Amygdala (tissue), 56 donors: ENCODE results near the gene SGPL1.
"Not testable (repeated sequence)": the region's sequence is repeated elsewhere in the genome, so short reads cannot be mapped to it uniquely, and the experiment has no call there.

Source experiments
- DNase-seq, 56 donors: peaks; one replicate each; lab custom pipeline; 2025; lab: John Stamatoyannopoulos, UW

Gene SGPL1

GRCh38 chr10:70915806-70916205, 100.1 kb downstream of the SGPL1 start:
- no peak for DNase-seq

DNA sequence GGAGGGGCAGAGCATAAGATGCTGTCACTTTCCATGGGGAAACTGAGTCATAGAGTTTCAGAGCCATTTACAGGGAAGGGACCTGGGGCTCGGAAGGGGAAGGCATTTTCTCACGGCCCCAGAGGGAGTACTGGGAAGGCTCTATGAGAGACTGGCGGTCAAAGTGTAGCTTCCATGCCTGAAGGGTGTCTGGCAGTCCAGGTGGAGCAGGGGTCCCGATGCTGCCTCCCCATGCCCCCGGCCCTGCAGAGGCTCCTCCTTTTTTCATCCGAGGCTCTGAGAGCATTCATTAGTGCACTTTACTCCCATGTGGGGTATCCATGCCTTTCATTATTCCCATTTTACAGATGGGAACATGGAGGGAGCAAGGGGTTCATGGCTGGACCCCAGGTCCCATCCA, 100.5 kb downstream of the SGPL1 start:
- DNase-seq, result no peak

DNA sequence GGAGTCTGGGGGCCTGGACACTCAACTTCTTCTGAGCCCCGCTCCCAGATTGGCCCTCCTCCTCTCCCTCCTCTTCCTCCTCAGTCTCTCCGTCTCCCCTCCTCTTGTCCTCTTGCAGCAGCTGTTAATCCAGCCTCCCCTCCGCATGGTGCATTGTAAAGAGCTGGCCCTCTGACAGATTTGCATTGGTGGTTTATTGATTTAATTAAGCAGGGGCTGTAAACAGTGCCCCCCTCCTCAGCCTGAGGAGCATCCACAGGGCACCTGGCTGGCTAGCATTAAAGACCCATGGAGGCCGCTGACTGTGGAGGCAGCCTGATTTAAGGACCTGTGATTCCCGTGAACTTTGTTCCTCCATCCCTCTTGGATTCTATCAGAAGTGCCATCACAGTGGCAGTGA, 101.5 kb downstream of the SGPL1 start:
- DNase-seq, result no peak

- DNase-seq, result no peak
Measured at GRCh38 chr10:70917635-70918034, 101.9 kb downstream of the SGPL1 start.

DNA sequence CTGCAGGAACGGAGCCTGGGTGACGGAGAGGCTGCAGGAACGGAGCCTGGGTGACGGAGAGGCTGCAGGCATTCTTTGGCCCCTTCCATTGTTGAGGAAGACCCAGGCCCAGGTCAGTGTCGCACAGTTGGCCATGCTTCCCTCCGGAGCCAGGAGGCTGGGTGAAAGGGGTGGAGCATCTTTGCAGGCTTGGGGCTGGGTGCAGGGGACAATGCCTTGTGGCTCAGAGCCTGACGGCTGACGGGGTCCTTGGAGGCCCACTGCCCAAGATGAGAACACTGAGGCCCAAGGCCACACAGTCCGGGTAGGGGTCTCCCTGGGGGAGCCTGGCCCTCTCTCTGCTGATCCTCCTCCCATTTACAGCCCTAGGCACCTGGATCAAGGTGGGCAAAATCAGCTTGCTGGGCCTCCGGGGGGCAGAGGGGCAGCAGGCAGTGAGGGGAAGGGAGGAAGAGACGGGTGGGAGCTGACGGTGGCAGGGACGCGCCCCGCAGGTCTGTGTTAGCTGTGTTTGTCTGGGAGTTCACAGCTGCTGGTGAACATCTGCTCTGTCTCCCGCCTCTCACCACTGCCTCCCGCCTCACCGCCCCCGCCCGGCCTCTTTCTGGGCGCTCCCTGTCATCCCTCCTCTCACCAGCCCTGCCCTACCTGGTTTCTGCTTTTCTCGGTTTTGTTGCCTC, 103.2 kb downstream of the SGPL1 start:
- DNase-seq, result peak in 4 of 56 donors; percentile 7 to 24 (median 9)

- not testable (repeated sequence) for DNase-seq
Measured at GRCh38 chr10:70919906-70920305, 104.2 kb downstream of the SGPL1 start.

GRCh38 chr10:70920519-70920918, 104.8 kb downstream of the SGPL1 start:
- DNase-seq, result no peak

DNA sequence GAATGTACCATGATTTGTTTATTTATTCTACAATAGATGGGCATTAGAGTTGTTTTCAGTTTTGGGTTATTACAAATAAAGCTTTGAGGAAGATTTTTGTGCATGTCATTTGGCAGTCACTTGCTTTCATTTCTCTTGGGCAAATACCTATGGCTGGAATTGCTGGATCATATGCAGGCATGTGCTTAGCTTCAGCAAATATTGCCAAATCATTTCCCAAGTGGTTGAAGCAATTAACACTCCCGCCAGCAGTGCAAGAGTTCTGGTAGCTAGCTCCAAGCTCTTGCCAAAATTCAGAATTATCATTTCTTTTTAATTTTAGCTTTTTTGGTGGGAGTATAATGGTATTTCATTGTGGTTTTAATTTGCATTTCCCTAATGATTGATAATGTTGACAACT, 105.5 kb downstream of the SGPL1 start:
- DNase-seq, result no peak

GRCh38 chr10:70923696-70924095, 107.9 kb downstream of the SGPL1 start:
- no peak for DNase-seq

DNA sequence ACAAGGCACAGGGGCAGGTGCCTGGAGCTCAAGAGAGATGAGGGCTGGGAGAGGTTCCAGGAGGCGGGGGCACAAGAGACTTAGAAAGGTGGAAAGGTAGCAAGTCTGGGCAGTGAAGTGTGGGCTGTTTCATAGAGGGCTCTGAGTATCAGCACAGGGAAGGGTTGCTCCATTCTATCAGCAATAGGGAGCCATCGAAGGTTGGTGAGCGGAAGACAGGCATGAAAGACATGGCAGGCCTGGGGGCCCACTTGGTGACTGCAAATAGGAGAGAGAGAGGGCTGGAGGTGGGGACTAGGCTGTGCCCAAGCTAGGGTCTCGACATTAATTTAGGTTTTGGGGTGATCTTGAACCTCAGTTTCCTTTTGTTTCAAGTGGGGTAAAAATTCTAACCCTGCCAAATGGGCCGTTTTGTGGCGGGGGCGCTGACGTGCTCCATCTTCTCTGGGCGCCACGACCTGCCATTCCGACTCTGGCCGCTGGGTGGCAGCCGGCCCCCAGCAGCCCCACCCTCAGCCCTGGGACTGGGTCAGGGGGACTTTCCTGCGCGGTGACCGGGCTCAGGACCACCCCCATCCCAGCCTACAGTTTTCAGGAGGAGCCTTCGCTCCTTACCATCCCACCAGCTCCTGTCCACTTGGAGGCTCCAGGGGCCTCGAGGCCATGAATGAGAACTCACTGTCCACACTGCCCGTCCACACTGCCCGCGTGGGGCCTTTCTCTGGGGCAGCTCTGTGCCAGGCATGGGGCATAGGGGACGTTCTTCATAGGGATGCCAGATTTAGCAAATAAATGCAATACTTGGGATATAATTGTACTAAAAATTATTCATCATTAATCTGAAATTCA, 109.9 kb downstream of the SGPL1 start:
- peak in 23 of 56 donors; percentile 3 to 64 (median 28) for DNase-seq

GRCh38 chr10:70926226-70927000, 110.7 kb downstream of the SGPL1 start:
- peak in 10 of 56 donors; percentile 8 to 61 (median 17) for DNase-seq

DNA sequence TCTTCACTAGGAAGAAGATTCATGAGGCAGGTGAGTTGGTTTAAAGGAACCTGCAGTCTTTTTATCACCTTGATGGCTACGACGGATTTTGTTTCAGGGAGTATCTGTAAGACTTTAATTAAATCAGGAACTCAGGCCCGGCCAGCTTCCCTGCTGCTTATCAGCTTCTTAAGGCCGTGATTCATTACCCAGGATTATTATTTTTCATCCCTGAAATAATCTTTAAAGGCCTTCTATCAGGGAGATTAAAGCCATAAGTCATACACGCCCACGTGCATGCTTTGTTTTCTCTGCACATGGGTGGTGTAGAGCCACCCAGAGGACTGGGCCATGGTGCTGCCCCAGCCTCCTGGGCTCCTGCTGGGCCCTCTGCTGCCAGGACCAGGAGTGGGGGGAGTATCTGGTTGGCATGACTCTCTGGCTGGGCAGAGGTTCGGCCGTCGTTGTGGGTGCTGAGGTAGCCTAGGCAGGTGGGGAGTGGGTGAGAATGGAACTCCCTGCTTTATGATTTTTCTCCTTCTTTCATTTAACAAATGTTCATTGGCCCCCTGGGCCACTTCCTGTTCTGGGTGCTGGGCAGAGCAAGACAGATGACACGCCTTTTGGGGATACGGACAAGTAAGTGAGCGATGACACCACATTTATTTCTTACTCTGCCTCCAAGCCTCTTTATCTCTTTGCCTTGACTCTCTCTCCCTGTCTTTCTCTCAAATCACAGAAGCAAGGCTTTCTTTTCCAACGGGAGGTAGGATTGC, 111.6 kb downstream of the SGPL1 start:
- DNase-seq, result no peak

DNA sequence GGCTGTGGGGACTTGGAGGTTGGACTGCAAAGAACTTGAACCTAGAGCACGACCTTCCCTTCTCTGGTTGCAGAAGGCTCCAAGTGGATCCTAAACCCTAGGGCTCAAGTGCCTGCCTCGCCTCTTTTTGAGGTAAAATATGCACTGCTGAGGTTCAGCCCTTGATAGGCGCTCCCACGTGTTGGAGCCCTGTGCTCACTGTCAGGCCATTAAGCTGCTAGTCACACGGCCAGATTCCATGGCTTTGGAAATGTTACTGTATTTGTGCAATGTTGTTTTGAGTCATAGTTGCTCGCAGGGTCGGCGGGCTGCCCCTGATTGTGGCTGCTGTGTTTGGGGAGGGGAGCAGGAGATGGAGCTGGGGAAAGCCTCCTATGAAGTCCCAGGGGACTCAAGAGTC, 112.4 kb downstream of the SGPL1 start:
- no peak for DNase-seq

GRCh38 chr10:70930263-70931000, 114.7 kb downstream of the SGPL1 start:
- DNase-seq, result peak in 3 of 56 donors; percentile 6 to 21 (median 13)
